NCI-H460 (cell line): ENCODE results near the gene EGFLAM. TPM values are rescaled to one million over a fixed set of nuclear protein-coding genes. Genes with fewer than 3 reads are reported as not detected.
"Not testable (repeated sequence)": the region's sequence is repeated elsewhere in the genome, so short reads cannot be mapped to it uniquely, and the experiment has no call there.

Source experiments
- DNase-seq: peaks from one replicate; pipeline ENCODE4 v3.0.0-alpha.2; 2016; ENCODE audit warnings: low read depth; ENCODE audit errors: extremely low read depth
- total RNA-seq: library from RNA; depleted of rRNA; stranded (reverse); fragments of >200 nt; shearing (Covaris generic); gene quantifications from 2 replicates; pipeline ENCODE4 v1.2.3, GENCODE V29; 2014

Gene EGFLAM
- total RNA-seq, 1 experiment from 2014 or later: 58.8 TPM

DNA sequence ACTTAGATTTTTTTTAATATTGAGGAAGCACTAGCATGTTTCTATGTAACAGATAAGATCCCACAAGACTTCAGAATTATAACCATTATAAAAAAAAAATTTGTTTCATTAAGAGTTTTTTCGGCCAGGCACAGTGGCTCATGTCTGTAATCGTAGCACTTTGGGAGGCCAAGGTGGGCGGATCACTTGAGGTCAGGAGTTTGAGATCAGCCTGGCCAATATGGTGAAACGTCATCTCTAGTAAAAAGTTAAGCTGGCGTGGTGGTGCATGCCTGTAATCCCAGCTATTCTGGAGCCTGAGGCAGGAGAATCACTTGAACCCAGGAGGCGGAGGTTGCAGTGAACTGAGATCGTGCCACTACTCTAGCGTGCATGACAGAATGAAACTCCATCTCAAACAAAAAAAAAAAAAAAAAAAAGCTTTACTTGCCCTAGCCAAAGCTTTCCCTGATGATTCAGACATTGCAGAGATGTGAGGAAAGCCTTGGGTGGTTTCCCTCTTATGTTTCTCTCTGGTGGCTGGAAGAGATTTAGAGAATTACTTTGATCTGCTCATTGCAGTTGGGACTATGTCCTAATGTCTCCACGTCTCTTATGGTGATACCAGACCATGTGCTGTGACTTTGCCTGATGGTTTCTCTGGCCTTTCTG, 65.4 kb downstream of the EGFLAM start:
- no peak for DNase-seq

DNA sequence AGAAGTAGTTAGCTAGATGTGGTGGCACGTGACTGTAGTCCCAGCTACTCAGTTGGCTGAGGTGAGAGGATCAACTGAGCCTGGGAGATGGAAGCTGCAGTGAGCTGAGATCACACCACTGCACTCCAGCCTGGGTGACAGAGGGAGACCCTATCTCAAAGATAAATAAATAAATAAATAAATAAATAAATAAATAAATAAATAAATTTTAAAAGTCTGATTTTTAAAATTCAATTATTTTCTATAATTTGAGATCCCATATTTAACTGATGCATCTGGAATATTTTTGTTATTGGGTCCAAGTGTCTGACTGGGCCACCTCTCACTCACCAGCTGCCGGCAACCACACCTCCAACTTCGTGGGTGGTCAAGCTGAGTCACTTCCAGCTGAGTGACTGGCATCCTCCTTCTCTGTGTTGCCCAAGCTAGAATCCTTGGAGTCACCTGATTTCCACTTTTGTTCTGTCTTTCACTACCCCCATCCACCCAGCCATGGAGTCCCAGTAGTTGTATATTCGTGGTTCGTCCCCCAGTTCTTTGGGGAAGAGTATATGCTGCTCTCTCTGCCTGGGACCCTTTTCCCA, 70.9 kb downstream of the EGFLAM start:
- DNase-seq: no peak

DNA sequence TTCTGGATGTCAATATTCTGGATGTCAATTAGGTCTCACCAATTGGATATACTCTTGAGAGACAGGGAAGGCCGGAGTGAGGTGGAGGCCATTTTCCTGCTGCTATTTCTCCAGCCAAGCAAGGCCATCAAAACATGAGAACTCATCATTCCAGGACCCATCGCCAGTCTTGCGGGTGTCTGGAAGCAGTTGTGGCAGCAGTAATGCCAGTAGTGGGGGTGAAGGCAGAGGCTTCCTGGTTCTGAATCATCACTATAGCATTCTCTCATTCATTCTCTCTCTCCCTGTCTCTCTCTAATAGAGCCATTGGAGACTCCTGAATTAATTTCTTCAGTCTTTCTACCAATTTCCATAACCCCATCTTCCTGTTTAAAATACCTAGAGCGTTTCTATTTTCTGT, 71.8 kb downstream of the EGFLAM start:
- DNase-seq: no peak

DNA sequence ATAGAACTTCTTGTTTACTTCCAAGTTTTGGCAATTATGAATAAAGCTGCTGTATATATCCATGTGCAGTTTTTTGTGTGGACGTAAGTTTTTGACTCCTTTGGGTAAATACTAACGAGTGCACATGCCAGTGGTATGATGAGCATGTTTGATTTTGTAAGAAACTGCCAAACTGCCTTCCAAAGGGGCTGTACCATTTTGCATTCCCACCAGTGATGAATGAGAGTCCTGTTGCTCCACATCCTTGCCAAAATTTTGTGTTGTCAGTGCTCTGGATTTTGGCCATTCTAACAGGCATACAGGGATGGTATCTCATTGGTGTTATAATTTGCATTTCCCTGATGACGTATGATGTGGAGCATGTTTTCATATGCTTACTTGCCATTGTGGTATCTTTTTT, 73.5 kb downstream of the EGFLAM start:
- DNase-seq: no peak

DNA sequence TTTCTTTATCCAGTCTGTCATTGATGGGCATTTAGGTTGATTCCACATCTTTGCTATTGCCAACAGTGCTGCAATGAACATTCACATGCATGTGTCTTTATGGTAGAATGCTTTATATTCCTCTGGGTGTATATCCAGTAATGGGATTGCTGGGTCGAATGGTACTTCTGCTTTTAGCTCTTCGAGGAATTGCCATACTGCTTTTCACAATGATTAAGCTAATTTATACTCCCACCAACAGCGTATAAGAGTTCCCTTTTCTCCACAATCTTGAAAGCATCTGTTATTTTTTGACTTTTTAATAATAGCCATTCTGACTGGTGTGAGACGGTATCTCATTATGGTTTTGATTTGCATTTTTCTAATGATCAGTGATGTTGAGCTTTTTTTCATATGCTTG, 74.8 kb downstream of the EGFLAM start:
- not testable (repeated sequence) for DNase-seq

DNA sequence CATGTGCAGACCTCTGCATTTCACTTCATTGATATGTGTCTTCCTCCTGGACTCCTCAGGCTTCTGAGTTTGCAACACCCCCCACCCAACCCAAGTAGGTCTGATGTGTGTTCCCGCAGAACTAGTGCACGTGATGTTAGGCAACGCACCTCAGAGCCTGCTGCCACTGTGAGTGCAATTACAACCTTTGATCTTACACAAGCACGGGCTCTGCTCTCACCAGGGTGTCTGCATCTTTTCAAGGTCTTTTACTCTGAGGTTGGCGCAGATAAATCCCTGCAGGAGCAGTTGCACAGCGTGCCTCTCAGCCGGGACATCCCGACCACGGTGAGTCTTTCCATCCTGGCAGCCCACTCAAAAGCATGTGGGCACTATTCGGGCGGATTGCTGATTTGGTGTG, 80.1 kb downstream of the EGFLAM start:
- DNase-seq: no peak

DNA sequence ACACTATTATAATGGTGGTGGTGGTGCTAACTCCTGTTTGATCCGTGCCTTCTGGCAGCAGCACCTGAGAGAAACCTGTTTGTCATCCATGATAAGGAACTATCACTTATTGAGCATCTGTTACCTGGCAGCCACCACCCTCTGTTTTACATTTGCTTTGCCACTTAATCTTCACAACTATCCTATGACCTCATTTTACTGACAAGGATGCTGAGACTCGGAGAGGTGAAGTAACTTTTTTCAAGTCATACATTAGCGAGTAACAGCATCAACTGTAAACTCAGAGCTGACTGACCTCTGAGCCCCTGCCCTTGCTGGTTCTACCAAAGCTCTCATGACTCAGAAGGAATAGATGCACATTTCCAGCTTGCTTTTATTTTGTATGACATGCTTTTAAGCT, 81.1 kb downstream of the EGFLAM start:
- no peak for DNase-seq

DNA sequence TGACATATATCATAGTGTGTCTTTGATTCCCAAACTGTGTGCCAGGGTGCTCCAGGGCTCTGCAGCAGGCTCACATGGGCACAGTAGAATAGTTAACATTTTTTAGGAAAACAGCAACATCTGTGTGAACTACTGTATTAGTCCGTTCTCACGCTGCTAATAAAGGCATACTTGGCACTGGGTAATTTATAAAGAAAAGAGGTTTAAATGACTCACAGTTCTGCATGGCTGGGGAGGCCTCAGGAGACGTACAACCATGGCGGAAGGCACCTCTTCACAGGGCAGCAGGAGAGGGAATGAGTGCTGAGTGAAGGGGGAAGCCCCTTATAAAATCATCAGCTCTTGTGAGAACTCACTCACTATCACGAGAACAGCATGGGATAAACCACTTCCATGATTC, 82.7 kb downstream of the EGFLAM start:
- DNase-seq: no peak

DNA sequence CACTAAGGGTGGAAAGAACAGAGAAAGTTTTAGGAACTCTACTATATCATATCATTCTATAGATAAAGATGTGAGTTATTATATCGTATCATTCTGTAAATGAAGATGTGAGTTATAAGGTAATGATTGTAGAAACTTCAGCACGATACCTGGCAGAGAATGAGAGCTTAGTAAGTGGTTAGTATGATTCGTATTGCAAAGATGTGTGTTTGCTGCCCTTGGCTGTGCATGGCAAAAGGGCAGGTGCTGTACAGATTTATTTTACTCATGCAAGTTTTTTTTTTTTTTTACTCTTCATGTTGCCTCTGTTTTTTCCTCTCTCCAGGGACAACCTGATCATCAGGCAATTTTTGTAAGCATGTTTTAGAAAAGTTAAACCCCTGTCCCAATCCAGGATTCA, 83.3 kb downstream of the EGFLAM start:
- no peak for DNase-seq

DNA sequence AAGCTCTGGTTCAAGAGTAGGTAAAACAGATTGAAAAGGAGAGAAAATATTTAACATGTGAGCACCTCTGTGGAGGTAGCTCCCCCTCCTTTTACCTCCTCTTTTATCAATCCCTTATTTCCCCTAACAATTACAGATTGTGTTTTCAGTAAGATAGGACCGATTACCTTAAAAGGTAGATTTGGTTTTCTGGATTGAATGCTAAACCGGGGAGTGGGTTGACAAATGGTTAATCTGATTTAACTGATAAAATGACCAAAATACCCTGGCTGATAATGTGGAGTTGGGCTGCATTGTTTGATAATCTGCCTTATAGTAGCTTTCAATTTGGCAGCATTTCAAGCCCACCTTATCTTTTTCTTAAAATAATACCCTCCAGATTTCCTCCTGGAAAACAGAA, 83.9 kb downstream of the EGFLAM start:
- DNase-seq: no peak

DNA sequence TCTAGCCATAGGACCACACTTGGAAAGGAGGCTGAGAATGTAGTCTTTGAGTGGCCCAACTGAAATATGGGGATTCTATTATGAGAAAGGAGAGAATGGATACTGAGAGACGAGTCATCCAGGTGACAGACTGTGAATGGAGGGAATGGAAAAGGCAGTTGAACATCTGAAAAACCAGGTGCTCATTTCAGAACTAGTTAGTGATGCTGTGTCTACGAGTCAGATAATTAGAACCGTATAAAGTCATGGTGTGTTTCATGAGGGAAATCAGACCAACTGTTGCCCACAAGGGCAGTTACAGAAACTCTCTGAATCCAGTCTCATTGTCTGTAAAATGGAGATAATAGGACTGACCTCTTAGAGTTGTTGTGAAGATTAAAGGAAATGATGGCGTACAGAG, 86.5 kb downstream of the EGFLAM start:
- DNase-seq: no peak

DNA sequence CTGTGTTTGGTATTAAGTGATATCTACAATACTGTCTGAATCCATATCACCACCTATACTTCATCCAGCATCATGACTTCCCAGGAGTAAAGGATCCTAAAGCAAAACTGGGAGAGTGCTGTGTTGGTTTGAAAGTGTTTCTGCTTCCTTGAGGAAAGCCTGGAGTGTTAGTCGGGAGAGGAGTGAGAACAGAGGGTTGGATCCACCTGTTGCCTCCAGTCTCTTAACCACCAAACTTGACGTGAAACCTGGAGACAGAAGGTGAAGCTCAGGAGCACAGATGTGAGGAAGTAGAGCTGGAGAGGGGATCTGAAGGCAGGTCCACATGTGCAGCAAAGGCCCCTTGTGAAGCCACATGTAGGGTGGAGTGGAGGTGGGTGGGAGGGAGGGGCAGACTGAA, 88.2 kb downstream of the EGFLAM start:
- no peak for DNase-seq

DNA sequence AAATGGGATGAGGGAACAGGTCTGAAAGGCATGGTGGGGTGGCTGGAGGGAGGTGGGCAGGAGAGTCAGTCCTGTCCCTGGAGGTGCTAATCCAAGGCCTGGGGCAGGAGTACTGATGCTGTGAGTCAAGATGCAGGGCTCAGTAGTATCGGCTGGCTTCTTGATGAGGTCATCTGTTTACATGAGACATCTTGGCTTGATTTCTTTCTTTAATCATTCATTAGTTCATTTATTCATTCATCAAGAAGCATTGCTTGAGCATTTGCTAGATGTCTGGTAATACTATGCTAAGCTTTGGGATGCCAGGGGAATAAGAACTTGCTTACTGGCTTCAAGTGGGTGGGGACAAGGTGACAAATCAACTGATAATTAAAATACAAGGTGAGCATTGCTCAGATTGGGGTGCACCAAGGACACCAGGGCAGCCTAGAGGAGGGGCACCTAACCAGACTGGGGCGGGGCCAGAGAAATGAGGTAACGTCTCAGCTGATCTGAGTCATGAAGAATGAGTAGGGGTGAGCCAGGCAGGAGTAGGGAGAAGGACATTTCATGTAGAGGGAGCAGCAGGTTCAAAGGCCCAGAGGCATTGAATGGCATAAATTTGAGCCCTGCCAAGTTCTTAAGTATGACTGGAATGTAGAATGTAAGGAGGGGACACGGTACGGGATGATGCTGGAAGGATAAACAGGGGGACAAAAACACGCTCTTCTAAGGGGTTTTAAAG, 88.8 kb downstream of the EGFLAM start:
- DNase-seq: no peak

DNA sequence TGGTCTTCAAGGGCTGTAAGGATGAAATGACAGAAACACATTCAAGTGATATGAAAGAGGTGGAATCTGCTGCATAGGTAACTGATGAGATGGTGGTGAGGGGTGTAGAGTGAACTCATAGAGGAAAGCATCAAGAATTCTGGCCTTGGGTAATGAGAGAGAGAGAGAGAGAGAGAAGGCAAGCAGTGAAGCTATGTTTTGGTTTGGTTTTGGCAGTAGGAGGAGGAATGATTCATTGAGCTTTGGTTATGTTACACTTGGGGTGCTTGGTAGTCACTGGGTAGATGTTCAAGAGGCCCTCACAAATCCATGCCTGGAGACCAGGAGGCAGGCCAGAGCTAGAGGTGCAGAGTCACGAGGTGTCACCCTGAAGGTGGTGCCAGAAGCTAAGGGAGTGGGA, 89.5 kb downstream of the EGFLAM start:
- no peak for DNase-seq

DNA sequence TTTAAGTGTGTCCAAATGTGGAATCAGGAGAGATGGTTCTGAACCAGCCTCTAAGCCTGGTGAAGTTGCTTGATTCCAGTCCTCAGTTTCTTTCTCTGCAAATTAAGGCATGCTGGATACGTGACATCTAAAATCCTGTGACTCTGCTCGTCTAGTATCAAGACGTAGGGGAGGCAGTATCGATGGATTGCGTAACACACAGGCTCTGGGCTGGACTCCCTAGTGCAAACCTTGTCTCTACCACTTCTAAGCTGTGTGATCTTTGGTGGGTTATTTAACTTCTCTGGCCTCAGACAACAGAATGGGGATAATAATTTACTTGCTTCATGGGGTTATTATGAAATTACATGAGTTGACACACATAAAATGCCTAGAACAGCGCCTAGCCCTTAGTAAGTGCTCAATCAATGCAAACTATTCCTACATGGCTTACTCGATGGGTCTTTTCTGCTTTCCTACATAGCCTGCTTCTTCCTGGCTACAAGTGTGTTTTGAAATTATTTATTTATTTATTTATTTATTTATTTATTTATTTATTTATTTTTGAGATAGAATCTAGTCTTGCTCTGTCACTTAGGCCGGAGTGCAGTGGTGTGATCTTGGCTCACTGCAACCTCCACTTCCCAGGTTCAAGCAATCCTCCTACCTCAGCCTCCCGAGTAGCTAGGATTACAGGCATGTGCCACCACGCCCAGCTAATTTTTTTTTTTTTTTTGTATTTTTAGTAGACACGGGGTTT, 102.1 kb downstream of the EGFLAM start:
- DNase-seq: no peak

DNA sequence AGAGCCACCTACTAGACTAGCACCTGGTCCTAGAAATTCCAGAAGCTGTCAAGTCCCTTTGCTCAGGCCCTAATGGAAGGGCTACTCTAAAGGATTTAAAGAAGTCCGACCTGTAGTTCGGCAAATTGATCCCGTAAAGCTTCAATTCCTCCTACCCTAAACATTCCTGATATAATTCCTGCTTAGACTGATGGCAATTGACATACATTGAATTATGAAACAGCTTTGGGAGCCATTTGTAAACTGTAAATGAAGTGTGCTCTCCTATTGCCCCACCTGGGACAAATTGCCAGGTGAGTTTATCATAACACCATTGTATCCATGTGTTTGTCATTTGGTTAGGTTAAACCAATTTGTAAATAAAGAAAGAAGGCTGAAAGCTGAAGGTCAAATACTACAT, 104.4 kb downstream of the EGFLAM start:
- no peak for DNase-seq

DNA sequence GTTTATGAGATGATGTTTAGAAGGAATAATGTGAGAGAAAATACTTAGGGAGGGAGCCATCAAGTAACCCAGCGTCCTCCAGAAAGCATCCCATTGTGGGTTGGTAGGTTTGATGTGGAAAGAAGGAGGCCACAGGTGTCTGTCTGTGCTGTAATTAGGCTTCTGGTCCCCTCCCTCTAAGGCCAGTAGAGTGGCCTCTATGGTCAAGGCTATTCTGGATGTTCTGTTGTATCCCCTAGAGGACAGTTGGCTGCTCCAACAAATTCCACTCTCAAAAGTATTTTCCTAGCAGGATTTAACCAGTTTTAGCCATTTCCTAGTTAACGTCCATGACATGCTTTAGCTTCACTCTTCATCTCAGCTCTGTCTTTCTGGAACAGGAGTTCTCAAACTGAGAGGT, 106.5 kb downstream of the EGFLAM start:
- DNase-seq: no peak

DNA sequence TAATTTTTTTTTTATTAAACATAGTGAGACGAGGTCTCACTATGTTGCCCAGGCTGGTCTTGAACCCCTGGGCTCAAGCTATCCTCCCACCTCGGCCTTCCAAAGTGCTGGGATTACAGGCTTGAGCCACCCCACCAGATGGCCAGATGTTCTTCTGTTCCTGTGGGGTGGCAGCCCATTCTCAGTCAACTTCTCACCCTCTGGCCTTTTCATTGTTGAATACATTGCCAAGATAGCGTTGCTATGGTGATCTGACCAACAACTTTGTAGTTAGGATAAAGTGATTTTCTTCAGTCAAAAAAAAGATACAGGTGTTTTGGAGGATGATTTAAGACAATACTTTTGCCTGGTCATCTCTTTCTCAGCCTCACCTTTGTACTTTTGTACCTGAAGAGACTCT, 109.1 kb downstream of the EGFLAM start:
- no peak for DNase-seq

DNA sequence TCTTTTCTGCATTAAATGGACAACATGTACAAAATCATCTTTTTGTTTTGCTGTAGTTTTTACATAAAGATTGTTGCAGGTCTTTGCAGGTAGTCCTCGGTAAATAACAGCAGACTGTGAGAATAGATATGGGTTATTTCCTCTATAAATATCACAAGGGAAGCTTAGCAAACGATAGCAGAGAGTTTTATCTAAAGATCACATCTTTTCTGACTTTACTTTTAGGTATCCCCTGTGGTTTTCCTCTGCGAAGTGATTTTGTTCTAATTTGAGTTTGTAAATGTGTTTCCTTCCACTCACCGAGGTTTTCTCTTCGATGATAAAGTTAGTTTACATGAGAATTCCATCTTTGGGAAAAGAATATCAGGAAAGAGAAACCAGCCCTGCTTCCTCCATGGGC, 109.6 kb downstream of the EGFLAM start:
- no peak for DNase-seq

DNA sequence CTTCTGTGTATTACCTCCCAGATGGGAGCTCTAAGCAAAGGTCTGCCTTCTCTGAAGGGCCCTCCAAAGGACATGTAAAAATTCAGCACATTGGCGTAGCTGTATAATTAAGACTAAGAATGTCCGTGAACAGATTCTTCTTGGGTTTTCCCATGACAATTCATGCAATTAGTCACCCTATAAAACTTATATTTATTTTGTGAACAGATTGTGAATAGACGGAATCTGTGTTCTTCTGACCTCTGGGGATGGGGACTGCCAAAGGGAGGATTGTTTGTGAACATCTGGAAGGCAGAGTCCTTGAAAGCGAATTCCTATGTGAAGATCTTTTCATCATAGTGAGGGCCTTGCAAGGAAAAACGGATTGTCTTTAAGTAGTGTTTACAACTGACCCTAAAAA, 111.3 kb downstream of the EGFLAM start:
- DNase-seq: no peak

DNA sequence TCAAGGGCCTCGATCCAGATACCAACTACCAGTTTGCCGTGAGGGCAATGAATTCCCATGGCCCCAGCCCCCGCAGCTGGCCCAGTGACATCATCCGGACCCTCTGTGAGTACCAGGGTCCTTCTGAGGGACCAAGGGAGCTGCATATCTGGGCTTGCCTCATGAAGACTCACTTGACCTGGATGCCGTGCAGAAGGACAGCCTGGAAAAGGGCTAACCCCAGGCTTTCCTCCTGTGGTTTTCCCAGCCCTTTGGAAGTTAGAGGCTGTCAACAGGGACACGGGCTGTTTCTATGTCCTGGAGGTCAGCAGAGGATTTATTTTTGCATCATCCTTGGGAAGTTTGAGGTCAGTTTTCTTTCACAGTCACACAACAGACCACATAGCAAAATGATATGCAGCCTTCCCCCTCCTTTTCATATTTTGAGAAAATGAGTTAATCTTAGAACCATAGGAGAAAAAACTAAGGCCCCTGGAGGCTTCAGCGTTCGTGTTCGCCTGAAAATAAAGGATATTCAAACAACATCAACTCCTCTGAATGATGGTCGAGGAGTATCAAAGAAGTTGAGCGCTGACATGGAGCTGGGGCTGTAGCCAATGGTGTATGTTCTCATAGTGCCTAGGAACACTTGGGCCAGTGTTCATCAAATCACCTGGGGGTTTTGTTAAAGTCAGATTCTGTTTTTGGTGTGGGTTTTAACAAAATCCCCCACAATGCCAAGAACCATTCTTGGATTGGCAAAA, 112.2 kb downstream of the EGFLAM start:
- no peak for DNase-seq
